GM21423 (cell line): ENCODE data around the gene DOCK8.
A peak's percentile ranks its signal among the peaks of the same experiment; 100 is the strongest.

Source experiments
- ATAC-seq: cut with Tn5 transposase; IDR thresholded peaks from one replicate; pipeline ENCODE4 v1.9.1; 2021; ENCODE audit warnings: mild to moderate bottlenecking, moderate library complexity; ENCODE audit not compliant: unreplicated experiment

Gene DOCK8

DNA sequence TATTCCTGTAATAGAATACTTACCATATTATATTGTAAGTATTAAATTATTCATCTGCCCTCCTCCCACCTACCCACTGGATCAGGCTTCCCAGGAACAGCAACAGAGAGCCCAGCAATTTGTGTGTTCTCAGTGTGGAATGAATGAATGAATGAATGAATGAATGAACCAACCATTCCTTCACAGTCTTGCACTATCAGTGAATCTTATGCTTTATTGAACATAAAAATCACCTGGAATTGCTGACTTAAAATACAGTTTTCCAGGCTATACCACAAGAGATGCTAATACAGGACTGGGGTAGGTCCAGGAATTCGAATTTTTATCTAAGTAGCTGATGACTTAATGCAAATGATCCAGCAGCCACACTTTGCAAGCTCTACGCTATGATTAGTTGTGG is 51.6 kb downstream of the DOCK8 start:
- no peak for ATAC-seq

DNA sequence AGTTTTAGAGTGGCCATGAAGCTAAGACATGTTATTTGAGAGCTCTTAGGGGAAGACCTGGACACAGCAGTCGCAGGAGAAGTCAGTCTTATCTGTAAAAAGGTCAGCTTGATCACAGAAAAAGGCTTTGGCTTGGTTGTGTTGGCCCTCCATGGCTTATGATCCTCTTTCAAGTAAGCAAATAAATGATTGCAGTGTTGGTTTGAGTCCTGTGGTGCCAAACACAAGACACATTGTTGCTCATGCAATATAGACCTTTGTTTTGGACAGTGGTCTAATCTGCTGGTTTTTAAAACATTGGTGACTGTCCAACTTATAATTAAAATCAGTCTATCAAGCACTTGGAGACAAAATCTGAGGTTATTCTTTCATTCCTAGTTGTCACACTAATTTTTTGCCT is 54.0 kb downstream of the DOCK8 start:
- no peak for ATAC-seq

DNA sequence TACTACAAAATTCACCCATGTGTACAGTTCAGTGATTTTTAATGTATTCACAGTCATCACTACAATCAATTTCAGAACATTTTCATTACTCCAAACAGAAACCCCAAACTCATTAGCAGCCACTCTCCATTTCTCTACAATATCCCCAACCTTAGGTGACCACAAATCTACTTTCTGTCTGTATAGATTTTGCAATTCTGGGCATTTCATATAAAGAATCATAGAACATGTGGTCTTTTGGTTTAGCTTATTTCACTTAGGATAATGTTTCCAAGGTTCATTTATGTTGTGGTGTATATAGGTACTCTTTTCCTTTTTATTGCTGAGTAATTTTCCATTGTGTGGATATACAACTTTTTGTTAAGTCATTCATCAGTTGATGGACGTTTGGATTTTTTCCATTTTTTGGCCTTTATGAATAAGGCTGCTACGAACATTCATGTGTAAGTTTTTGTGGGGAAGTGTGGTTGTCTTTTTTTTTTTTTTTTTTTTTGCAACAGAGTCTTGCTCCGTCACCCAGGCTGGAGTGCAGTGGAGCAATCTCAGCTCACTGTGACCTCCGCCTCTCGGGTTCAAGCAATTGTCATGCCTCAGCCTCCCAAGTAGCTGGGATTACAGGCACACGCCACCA is 54.5 kb downstream of the DOCK8 start:
- no peak for ATAC-seq

DNA sequence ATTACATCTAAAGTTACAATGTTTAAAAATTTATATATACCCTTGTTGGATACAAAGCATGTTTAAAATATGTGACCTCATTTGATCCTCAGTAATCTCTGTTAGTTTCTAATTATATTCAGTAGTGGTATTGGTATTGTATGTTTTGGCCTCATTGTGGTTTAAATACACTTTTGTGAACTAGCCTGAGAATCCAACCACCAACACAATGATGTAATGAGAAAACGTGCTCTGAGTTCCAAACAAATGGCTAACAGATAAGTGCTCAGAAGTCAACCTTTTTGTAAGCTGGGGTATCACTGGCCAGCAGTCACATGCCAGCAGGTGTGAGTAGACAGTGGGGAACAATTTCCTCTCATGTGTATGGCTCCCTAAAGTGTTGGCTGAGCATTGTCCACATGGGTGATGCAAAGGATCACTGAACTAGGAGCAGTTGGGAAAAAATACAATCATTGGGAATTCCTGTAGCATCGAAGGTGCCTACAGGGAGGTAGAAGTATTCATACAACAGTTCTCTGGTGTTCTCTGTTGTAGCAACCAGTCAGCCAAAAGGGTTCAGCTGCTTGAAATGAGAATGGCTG is 56.1 kb downstream of the DOCK8 start:
- no peak for ATAC-seq

DNA sequence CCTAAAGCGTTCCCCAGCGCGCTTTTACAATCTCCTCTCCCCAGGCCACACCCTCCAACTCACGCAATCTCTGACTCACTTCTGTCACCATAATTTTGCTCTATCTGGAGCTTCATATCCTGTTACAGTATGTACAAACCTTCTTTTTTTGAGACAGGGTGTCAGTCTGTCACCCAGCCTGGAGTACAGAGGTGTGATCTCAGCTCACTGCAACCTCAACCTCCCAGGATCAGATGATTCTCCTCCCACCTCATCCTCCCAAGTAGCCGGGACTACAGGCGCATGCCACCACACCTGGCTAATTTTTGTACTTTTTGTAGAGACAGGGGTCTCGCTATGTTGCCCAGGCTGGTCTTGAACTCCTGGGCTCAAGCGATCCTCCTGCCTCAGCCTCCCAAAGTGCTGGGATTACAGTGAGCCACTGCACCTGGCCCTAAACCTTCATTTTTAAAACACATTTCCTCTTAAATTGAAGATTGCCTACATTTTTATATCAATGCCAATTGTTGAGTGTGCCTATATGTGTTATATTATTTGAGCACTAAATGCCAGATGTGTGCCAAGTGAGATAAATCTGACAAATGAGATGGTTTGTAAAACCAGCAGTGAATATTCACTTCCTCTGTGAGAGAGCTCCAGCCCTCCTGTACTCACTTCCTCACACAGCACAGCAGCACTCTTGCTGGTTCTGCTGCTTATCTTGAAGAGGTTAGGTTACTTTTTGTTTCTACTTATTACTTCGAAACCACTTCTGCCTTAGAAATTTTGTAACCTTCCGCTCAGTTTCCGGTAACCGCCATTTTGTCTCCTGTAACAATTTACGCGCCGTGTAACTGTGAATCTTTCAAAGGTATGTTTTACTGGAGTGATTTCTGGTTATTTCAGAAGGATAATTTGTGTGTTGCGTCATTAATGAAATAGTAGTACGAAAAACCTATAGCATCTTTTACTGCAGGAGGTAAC is 57.9 kb downstream of the DOCK8 start:
- ATAC-seq: peak; percentile 98

DNA sequence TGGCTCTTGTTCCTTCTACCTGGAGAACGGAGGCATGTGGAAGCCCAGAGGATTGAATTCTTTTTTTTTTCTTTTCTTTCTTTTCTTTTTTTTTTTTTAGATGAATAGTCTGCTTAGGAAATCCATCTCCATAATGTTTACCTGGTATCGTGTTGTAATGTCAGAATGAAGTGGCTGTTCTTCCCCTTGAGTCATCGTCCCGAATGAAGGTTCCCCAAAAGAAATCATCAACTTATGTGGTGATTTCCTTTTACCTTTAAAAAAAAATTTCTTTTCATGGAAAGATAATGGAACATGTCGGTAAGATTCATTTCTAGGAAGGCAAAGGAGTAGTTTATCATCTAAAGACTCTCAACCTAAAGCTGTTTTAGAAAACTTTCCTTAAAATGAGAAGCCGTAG is 59.7 kb downstream of the DOCK8 start:
- ATAC-seq: no peak

DNA sequence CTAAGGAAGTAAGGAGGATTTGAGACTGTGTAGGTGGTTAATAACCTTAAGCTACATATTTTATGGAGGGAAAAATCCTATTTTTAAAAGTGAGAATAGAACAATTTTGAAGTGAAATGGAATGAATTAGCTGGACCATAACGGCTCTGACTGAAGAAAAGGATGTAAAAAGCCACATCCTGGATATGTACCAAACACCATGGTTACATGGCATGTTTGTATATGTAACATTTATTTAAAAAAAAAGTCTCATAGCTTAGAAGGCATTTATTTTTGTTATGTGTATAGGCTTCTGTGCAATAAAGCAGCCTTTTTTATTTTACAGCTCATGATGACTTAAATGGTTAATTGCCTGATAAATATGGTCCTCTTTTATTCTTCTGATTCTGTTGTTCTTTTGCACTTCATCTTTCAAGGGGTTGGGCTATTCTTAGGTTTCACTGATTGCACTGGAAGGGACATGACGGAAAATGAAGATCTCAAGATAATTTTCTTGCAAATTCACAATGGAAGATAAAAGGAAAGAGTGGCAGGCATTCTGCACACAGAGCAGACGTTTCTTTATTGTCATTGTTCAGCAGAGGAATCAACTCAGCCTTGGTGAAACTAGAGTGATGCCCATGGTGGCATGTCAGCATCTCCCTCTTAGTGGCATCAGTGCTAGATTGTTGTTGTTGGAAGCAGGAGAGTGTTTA is 63.1 kb downstream of the DOCK8 start:
- ATAC-seq: no peak

DNA sequence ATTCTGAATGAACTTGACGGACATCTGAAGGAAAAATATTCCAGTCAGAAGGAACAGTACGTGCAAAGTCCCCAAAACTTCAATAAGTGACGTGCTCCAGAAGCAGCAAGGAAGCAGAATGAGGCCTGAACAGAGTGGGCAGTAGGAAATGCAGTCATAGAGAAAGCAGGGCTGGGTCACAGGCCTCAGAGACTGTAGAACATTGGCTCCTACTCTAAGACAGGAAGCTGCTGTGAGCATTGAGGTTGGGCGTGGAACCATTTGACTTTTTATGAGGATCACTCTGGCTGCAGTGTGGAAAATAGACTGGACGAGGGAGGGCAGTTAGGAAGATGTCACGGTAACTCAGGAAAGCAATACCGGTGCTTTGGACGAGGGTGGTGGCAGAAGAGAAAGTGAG is 64.0 kb downstream of the DOCK8 start:
- ATAC-seq: no peak

DNA sequence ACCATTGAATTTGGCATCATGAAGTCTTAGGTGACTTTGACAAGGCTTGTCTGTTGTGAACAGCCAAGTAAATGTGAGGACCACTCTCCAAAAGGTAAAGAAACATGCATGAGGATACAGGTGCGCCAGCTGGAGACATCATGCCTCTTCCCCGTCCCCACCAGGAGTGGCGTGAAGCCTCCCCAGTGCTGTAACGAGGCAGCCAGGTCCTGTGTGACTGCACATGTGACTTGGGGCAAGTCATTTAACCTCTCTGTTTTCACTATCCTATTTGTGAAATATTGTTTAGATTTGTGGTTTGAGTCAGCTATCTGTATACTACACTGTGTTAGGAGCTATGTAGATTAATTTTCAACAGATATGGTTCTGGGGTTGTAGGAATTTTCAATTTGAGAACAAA is 65.0 kb downstream of the DOCK8 start:
- no peak for ATAC-seq

DNA sequence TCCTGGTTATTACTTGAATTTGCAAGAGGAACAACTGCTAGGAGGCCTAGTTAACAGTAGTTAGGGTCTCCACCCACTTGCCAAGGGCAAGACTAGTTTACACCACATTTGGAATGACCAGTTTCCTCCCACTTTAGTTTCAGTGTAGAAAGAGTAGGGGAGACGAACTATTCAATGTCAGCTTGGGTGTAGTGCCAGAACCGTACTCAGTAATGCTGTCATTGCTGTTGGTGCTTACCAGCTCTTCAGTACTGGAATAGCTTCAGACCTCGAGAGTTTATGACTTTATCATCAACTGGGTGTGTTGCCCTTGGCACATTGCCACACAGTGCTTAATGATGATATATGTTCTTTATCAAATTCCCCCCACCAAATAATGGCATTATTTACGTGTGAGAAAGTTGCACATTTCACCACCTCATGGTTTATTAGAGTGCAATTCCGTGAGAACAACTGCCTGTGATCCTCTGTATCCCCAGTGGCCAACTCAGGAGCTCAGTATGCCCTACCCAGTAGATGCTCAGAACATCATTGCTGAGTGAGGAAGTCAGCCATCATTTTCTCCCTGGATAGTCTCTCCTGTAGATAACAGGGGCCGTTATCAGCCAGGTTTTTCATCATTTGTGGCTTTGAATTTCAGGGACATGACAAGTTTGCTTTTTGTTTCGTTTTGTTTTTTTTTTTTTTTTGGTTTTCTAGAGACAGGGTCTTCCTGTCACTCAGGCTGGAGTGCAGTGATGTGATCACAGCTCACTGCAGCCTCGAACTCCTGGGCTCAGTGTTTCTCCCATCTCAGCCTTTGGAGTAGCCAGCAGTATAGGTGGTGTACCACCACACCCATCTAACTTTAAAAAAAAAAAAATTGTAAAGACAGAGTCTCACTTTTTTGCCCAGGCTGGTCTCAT is 67.3 kb downstream of the DOCK8 start:
- no peak for ATAC-seq

DNA sequence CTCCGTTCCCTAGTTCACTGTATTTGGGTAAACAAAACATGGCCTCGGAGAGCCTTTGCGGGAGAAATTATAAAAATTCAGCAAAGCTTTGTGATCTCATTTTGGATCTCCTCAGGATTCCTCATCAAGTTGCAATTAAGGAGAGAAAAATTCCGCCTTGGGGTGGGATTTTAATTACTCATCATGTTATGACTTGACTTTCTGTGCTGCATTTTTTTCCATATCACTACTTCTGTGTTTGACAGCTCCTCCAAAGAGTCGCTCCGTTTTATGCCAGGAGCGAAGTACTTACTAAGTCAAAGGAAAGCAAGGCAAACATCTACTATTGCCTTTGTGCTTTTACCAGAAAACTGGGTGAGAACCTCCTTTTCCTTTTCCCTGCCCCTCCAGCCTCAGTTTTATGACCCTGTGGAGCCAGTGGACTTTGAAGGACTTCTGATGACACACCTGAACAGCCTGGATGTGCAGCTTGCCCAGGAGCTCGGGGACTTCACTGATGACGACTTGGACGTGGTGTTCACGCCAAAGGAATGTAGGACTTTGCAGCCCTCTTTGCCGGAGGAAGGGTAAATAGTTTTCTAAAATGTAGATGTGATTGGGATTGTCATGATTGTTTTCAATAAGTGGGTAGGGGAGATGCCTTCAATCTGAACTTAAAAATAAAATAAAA is 71.5 kb downstream of the DOCK8 start:
- no peak for ATAC-seq

DNA sequence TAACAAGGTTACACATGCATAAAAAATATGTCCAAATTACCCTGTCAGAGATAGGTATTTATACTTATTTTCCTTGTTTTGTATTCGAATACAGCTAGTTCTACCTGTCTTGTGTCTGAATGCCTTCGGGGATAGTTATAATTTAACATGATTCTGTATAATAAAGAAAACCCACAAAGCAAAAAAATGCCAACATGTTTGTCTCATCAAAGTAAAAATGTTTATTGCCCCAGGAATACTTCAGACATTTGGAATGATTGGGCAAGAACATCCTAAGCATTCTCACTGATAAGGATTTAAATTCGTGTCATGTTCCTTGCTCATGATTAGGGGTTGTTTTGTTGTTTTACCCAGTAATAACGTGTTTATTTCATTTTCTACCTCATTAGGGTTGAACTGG is 74.5 kb downstream of the DOCK8 start:
- ATAC-seq: no peak

DNA sequence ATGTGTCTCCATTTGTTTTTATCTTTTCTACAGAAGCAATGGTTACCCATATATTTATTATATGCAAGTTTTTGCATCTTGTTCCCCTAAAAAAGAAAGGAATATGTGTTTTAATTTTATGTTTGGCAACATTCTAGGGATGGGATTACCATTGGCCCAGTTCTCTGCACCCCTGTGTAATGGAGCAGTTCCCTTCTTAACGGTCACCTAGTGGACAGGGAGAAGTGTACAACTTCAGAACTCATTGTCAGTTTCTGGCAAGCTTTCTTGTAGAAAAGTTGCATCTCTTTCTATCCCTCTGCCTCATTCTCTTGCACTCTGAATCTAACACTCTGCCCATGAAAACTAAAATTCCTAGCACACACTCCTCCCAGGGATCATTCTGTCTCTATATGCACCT is 78.2 kb downstream of the DOCK8 start:
- no peak for ATAC-seq

DNA sequence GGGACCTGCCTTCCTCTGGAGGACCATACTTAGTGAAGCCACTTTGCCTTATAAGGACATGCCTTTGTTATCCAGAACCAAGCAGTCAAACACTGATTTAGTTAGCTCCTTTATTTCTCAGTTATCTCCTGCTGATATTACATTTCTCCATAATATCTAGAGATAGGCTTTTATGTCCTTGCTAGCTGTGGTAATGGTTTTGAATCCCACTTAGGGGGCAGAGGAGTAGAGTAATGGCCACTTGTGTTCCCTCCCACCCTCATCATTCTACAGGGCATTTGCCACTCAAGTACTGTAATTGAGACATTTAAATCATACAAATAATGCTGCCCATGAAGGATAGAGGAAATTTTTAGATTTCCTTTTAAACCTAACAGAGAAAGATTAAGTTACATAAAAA is 80.9 kb downstream of the DOCK8 start:
- no peak for ATAC-seq

DNA sequence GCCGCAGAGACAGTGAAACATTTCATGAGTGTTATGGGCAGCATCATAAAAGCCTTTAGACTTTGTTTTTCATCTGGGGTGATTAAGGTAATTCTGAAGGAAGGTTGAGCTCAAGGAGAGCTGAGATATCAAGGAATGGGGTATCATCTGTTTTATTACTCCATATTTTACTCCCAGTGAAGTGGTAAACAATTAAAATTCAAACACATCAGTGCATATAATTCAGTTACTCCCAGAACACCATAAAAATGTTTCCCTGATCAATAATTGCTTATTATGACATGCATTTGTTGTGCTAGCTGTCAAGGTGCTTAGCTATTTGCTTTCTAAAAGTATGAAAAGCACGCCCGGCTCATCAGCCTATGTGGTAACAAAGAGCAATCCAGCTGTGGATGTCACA is 81.7 kb downstream of the DOCK8 start:
- no peak for ATAC-seq

DNA sequence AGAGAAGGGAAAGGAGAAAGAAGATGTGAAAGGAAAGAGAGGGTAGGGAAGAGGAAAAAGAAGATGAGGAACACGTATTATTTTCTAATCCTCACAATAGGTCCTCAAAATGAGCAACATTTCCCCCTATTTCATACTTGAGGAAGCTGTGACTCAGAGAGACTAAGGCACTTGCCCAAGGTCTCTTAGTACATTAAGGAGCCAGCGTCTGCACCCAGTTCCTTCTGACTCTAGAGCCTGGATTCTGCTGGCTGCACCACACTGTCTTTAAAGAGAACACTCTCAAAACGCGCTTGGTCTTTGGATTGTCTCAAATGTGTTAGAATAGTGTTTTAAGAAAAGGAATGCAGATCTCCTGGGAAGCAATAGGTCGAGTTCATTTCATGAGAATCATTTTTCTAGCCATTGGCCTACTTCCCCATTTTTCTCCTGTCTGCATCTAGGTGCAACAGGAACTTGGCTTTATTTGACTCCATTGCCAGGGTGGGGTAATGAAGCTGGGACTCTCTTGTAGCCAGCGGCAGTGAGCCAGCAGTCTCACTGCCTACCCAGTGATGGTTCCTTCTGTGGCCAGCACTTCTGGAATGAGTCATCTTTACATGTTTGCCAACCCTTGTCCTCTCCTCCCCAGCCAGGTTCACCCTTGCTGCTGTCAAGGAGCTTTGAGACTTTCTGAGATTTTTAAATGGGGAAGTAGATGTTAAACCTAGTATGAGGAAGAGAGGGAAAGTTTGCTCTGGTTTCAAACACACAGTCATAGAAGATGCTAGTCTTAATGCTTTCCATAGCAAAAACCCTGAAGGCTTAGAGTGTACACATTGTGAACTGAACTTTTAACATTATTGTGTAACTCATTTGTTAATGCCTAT is 82.7 kb downstream of the DOCK8 start:
- ATAC-seq: peak; percentile 95

DNA sequence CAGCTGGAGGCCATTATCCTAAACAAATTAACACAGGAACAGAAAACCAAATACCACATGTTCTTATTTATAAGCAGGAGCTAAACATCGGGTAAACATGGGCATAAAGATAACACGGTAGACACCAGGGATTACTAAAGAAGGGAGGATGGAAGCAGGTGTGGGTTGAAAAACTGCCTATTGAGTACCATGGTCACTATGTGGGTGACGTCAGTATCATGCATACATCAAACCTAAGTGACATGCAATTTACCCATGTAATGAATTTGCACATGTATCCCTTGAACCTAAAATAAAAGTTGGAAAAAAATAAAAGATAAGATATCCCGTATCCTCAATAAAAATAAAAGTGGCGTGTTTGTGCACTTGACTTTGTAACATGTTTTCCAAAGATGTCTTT is 88.8 kb downstream of the DOCK8 start:
- ATAC-seq: no peak

DNA sequence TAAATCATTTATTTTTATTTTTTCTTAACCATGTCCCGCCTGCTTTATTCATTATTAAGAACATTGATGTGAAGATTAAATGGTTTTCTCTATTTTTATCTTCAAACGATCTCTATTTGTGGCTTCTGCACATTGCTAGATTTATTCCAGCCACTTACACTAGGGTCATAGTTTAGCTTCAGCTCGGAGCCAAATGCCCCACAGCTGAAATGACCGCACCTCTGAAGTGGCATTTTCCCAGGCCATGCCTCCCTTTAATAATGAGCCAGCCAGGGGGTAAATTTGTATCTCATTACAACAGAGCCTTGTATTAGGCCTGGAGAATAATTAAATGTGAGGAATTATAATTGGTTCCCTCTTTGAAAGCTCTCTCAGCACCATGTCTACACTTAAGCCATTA is 89.4 kb downstream of the DOCK8 start:
- ATAC-seq: no peak
